Endothelial cell of umbilical vein (primary cell): ENCODE data around the gene ZNF813. TPM values are rescaled to one million over a fixed set of nuclear protein-coding genes. Genes with fewer than 3 reads are reported as not detected.
"Not testable (repeated sequence)": the region's sequence is repeated elsewhere in the genome, so short reads cannot be mapped to it uniquely, and the experiment has no call there.

ENCODE experiments used
- BruUV-seq: library from RNA; stranded (reverse); fragments of 400-500 nt; replicated peaks from 2 replicates; lab custom pipeline; 2021; lab: Mats Ljungman, UMichigan
- CTCF ChIA-PET: fragments of 300-600, 350-600 bp; sonication (Branson Sonifier 250); formaldehyde crosslinking; loops from one replicate; lab custom pipeline; 2021; ENCODE audit warnings: antibody characterized with exemption, inconsistent platforms; lab: Charles Lee
- POLR2A ChIA-PET: fragments of 300-600, 350-600 bp; sonication (Branson Sonifier 250); formaldehyde crosslinking; loops from one replicate; lab custom pipeline; 2021; ENCODE audit warnings: antibody characterized with exemption, inconsistent platforms; lab: Charles Lee
- DNase-seq: peaks from one replicate; pipeline ENCODE4 v3.0.0-alpha.2; 2011; ENCODE audit warnings: low read depth, low spot score
- FAIRE-seq: peaks from 2 replicates; lab custom pipeline; 2011; peaks lifted over from hg19 to GRCh38; lab: Jason Lieb, UNC
- H2AFZ ChIP-seq: 2 replicates; pipeline ENCODE4 v1.6.0; 2012; ENCODE audit warnings: low read depth, low read length, control low read depth, inconsistent platforms
- H3K27ac ChIP-seq: 2 replicates; pipeline ENCODE4 v1.5.1; 2011; ENCODE audit warnings: low read depth, mild to moderate bottlenecking, control low read depth, low read length, moderate library complexity; ENCODE audit not compliant: insufficient read depth
- H3K27me3 ChIP-seq, 2 experiments: 2 replicates each; pipeline versions ENCODE4 v1.6.0 to v1.6.1; 2011; ENCODE audit warnings: low read length in 2 of 2, mixed read lengths in 1 of 2; ENCODE audit not compliant: control insufficient read depth in 2 of 2, insufficient read depth in 2 of 2
- H3K36me3 ChIP-seq, 2 experiments: 2 replicates in 1 of 2; 3 replicates in 1 of 2; pipeline ENCODE4 v1.5.1; 2011; ENCODE audit warnings: low read length in 2 of 2, mild to moderate bottlenecking in 1 of 2, moderate library complexity in 1 of 2; ENCODE audit not compliant: control insufficient read depth in 2 of 2, insufficient read depth in 2 of 2; ENCODE audit errors: extremely low read depth in 1 of 2
- H3K4me1 ChIP-seq: 3 replicates; pipeline ENCODE4 v1.5.1; 2011; ENCODE audit warnings: mild to moderate bottlenecking, low read length; ENCODE audit not compliant: control insufficient read depth, insufficient read depth; ENCODE audit errors: extremely low read depth
- H3K4me2 ChIP-seq: 2 replicates; pipeline ENCODE4 v1.6.1; 2011; ENCODE audit warnings: low read length, control low read depth, mixed read lengths; ENCODE audit not compliant: insufficient read depth
- H3K4me3 ChIP-seq, 3 experiments: fragments of 200-600 bp in 1 of 3; sonication (generic), shearing (Covaris generic) in 1 of 3; replicated peaks in 1 of 3; 2 replicates each; pipeline ENCODE4 v1.5.1; 2011 to 2016; ENCODE audit warnings: control low read depth in 3 of 3, low read length in 3 of 3, mild to moderate bottlenecking in 2 of 3, inconsistent platforms in 1 of 3, low read depth in 1 of 3, moderate library complexity in 1 of 3; ENCODE audit not compliant: insufficient read depth in 1 of 3
- H3K79me2 ChIP-seq: 2 replicates; pipeline ENCODE4 v1.6.0; 2012; ENCODE audit warnings: low read length, inconsistent platforms; ENCODE audit not compliant: control insufficient read depth, insufficient read depth
- H3K9ac ChIP-seq: replicated peaks from 2 replicates; pipeline ENCODE3; 2011; ENCODE audit warnings: low read length, control low read depth; ENCODE audit not compliant: insufficient read depth; ENCODE audit errors: extremely low read depth
- H3K9me1 ChIP-seq: replicated peaks from 3 replicates; pipeline ENCODE4 v1.6.0; 2011; ENCODE audit warnings: mild to moderate bottlenecking, low read length; ENCODE audit not compliant: control insufficient read depth, insufficient read depth; ENCODE audit errors: extremely low read depth
- H3K9me3 ChIP-seq: replicated peaks from 2 replicates; pipeline ENCODE4 v1.5.1; 2012; ENCODE audit warnings: low read length, inconsistent platforms; ENCODE audit not compliant: control insufficient read depth, insufficient read depth
- H4K20me1 ChIP-seq: replicated peaks from 2 replicates; pipeline ENCODE3; 2011; ENCODE audit warnings: mild to moderate bottlenecking, low read length; ENCODE audit not compliant: control insufficient read depth, insufficient read depth; ENCODE audit errors: extremely low read depth
- CTCF ChIP-seq, 2 donors: IDR thresholded peaks; 1 replicate in 1 of 2; 2 replicates in 1 of 2; pipeline ENCODE4 v1.5.1; 2011; ENCODE audit warnings: low read length in 2 of 2, mild to moderate bottlenecking in 2 of 2, moderate library complexity in 2 of 2, control low read depth in 1 of 2, inconsistent platforms in 1 of 2, low read depth in 1 of 2; ENCODE audit not compliant: insufficient read depth in 1 of 2; ENCODE audit errors: extremely low read depth in 1 of 2
- EZH2 ChIP-seq: IDR thresholded peaks from 2 replicates; pipeline ENCODE4 v1.6.1; 2012; ENCODE audit warnings: borderline replicate concordance, low read depth, mild to moderate bottlenecking, moderate library complexity, low read length, inconsistent platforms; ENCODE audit not compliant: severe bottlenecking
- GATA2 ChIP-seq: IDR thresholded peaks from 2 replicates; pipeline ENCODE4 v1.7.0; 2011; ENCODE audit warnings: low read depth, mild to moderate bottlenecking, moderate library complexity, mixed read lengths, low read length; ENCODE audit not compliant: insufficient read length, insufficient read depth
- JUN ChIP-seq: IDR thresholded peaks from 2 replicates; pipeline ENCODE4 v1.6.1; 2011; ENCODE audit warnings: borderline replicate concordance, low read depth; ENCODE audit not compliant: insufficient read length, insufficient read depth
- MAX ChIP-seq: IDR thresholded peaks from 2 replicates; pipeline ENCODE4 v1.6.1; 2011; ENCODE audit not compliant: insufficient read depth, insufficient read length
- MYC ChIP-seq: IDR thresholded peaks from one replicate; pipeline ENCODE4 v1.6.1; 2011; ENCODE audit warnings: mild to moderate bottlenecking, low read depth, low read length
- POLR2A ChIP-seq: IDR thresholded peaks from 2 replicates; pipeline ENCODE4 v1.6.1; 2012; ENCODE audit warnings: low read depth, mild to moderate bottlenecking, control low read depth, low read length
- POLR2AphosphoS5 ChIP-seq: IDR thresholded peaks from 2 replicates; pipeline ENCODE4 v1.6.1; 2012; ENCODE audit warnings: low read depth, mild to moderate bottlenecking, control low read depth, low read length, moderate library complexity; ENCODE audit not compliant: insufficient read depth
- dilution Hi-C: fragments of 300-500 bp; cut with MboI; formaldehyde crosslinking; loops from one replicate; pipeline ENCODE4 v1.15.0; 2019; ENCODE audit warnings: low sequenced_read_pairs; ENCODE audit not compliant: extremely low pct_ligation_motif_present
- intact Hi-C: fragments of 100-400 bp; cut with micrococcal nuclease; formaldehyde crosslinking; loops from one replicate; pipeline ENCODE4 v1.10.0; 2022
- polyA plus RNA-seq, 4 experiments: library from polyadenylated mRNA; depleted of rRNA in 3 of 4; stranded (reverse) in 3 of 4; unstranded in 1 of 4; fragments of >200 nt; gene quantifications; 2 replicates each; pipeline versions ENCODE4 v1.2.1 to v1.2.3, GENCODE V29; 2011 to 2012; ENCODE audit warnings: missing spikeins in 1 of 4
- total RNA-seq: library from RNA; stranded (reverse); gene quantifications from 2 replicates; pipeline ENCODE4 v1.2.3, GENCODE V29; 2021

The ZNF813 gene
- total and polyA plus RNA-seq, 2 donors (not counting 3 experiments of a cell fraction or from before 2014, with no cell fraction given): 0.47 to 2.3 TPM

- H3K4me3 ChIP-seq, H3K4me1 ChIP-seq, H3K4me2 ChIP-seq, intact Hi-C loops, DNase-seq, H3K9me1 ChIP-seq, H4K20me1 ChIP-seq, H3K9me3 ChIP-seq, dilution Hi-C loops, BruUV-seq, H3K27ac ChIP-seq, H3K79me2 ChIP-seq, H3K36me3 ChIP-seq, POLR2A ChIA-PET, H3K9ac ChIP-seq, H2AFZ ChIP-seq, H3K27me3 ChIP-seq: not testable (repeated sequence)
- CTCF ChIA-PET: interaction anchor here (0.6 kb wide), 1 partner anchor 79 kb away, joined by 3 read pairs; no protein-coding TSS in a partner anchor
- peak; percentile 83 for FAIRE-seq
- peak in 1 of 2 donors; percentile 7 for TF ChIP-seq CTCF (IDR thresholded peaks at IDR 0.05; ENCODE audit: extremely low read depth in 1 of 2, insufficient read depth in 1 of 2, low read depth in 1 of 2, low read length in 2 of 2)
Measured at GRCh38 chr19:53504365-53504703, 36.8 kb downstream of the ZNF813 start.

- Histone ChIP-seq H3K79me2 (no peaks in the 10 kb centered on the region), H3K9me1 (no peaks in the 10 kb centered on the region), H3K27me3 (no peaks in the 10 kb centered on the region), H3K9ac (no peak overlapping the region), H3K4me3 (no peak overlapping the region), H4K20me1 (no peaks in the 10 kb centered on the region), H3K36me3 (no peaks in the 10 kb centered on the region), H3K4me2 (no peak overlapping the region), H3K4me1 (no peaks in the 10 kb centered on the region), H3K9me3 (no peaks in the 10 kb centered on the region), H3K27ac (no peak overlapping the region), H2AFZ (no peak overlapping the region)
- TF ChIP-seq CTCF (IDR thresholded peaks at IDR 0.05; ENCODE audit: extremely low read depth in 1 of 2, insufficient read depth in 1 of 2, low read depth in 1 of 2, low read length in 2 of 2): no peak
- no peak for TF ChIP-seq JUN
- TF ChIP-seq EZH2: no peak
- TF ChIP-seq MYC: no peak
- no peak for TF ChIP-seq POLR2AphosphoS5
- TF ChIP-seq GATA2: no peak
- TF ChIP-seq MAX: no peak
- TF ChIP-seq POLR2A: no peak
- no peak for DNase-seq
- intact Hi-C loops: no loop called here
- no peak for FAIRE-seq
- BruUV-seq: no TSS peak
- ChIA-PET POLR2A (no interaction called here), CTCF (no interaction called here)
- dilution Hi-C loops: no loop called here
Measured at GRCh38 chr19:53504885-53505284, 37.4 kb downstream of the ZNF813 start.
